HL-60 (cell line): ENCODE measurements around the gene GRK5.

Source experiments
- GABPA ChIP-seq: IDR thresholded peaks from 2 replicates; pipeline ENCODE4 v1.6.1; 2012; ENCODE audit warnings: low read depth
- POLR2AphosphoS5 ChIP-seq: IDR thresholded peaks from 2 replicates; pipeline ENCODE4 v1.6.1; 2012; ENCODE audit warnings: low read depth
- TF ChIP-seq, protein P1 (sequence below): IDR thresholded peaks from one replicate; pipeline ENCODE4 v1.5.1; 2011; ENCODE audit warnings: low read length, control low read depth, inconsistent platforms; ENCODE audit not compliant: insufficient read depth

- TF ChIP-seq, protein P1, sequence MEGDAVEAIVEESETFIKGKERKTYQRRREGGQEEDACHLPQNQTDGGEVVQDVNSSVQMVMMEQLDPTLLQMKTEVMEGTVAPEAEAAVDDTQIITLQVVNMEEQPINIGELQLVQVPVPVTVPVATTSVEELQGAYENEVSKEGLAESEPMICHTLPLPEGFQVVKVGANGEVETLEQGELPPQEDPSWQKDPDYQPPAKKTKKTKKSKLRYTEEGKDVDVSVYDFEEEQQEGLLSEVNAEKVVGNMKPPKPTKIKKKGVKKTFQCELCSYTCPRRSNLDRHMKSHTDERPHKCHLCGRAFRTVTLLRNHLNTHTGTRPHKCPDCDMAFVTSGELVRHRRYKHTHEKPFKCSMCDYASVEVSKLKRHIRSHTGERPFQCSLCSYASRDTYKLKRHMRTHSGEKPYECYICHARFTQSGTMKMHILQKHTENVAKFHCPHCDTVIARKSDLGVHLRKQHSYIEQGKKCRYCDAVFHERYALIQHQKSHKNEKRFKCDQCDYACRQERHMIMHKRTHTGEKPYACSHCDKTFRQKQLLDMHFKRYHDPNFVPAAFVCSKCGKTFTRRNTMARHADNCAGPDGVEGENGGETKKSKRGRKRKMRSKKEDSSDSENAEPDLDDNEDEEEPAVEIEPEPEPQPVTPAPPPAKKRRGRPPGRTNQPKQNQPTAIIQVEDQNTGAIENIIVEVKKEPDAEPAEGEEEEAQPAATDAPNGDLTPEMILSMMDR: no peak
- TF ChIP-seq POLR2AphosphoS5 (no peak), GABPA (no peak)
Measured at GRCh38 chr10:119350502-119351097, 143.2 kb downstream of the GRK5 start.
